WERI-Rb-1 (cell line): ENCODE results near the gene TGIF2LY.
"Not testable (repeated sequence)": the region's sequence is repeated elsewhere in the genome, so short reads cannot be mapped to it uniquely, and the experiment has no call there.

Experiments used
- DNase-seq: peaks from one replicate; pipeline ENCODE4 v3.0.0-alpha.2; 2020
- H3K27ac ChIP-seq: fragments of 250-450 bp; sonication (Bioruptor Pico); 2 replicates; pipeline ENCODE4 v1.5.1; 2020; ENCODE audit warnings: mild to moderate bottlenecking, moderate library complexity
- H3K27me3 ChIP-seq: fragments of 250-450 bp; sonication (Bioruptor Pico); 2 replicates; pipeline ENCODE4 v1.5.1; 2021; ENCODE audit warnings: mild to moderate bottlenecking, low read depth, moderate library complexity; ENCODE audit not compliant: insufficient read depth, severe bottlenecking
- H3K36me3 ChIP-seq: fragments of 250-450 bp; sonication (Bioruptor Pico); 2 replicates; pipeline ENCODE4 v1.5.1; 2020; ENCODE audit warnings: mild to moderate bottlenecking, moderate library complexity
- H3K4me3 ChIP-seq: 2 replicates; pipeline ENCODE4 v1.5.1; 2011; ENCODE audit warnings: low read depth, mild to moderate bottlenecking, control low read depth, low read length
- H3K9me3 ChIP-seq: fragments of 250-450 bp; sonication (Bioruptor Pico); 2 replicates; pipeline ENCODE4 v1.5.1; 2021; ENCODE audit warnings: mild to moderate bottlenecking, moderate library complexity; ENCODE audit not compliant: severe bottlenecking

The TGIF2LY gene

DNA sequence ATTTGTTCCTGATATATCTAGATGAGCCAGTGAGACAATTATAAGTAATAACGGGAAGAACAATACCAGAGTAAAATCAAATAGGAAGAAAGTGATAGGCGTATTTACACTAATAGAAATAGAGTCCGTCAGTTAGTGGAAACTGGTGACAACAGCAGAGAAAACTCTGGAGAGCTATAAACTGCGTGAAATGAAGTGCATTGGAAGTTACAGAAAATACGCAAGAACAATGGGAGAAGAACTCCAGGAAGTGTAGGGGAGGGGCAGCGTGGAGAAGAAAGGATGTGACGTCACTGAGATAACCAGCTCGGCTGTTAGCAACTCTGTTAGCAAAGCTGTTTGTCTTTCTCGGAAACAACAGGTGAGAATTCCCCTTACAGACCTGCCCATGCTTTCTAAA is at the start of gene TGIF2LY:
TGIF2LY (plus strand) TSS at position 301 of the 400 bp plus-strand sequence. CDS start 178 bp downstream, outside the sequence.
- not testable (repeated sequence) for DNase-seq, H3K36me3 ChIP-seq, H3K9me3 ChIP-seq, H3K27ac ChIP-seq, H3K4me3 ChIP-seq, H3K27me3 ChIP-seq
